SHP77 (cell line): ENCODE measurements around the gene LRRC27.

Experiments used
- DNase-seq, 2 experiments: peaks; one replicate each; lab custom pipeline; 2025; lab: John Stamatoyannopoulos, UW

LRRC27 gene

DNA sequence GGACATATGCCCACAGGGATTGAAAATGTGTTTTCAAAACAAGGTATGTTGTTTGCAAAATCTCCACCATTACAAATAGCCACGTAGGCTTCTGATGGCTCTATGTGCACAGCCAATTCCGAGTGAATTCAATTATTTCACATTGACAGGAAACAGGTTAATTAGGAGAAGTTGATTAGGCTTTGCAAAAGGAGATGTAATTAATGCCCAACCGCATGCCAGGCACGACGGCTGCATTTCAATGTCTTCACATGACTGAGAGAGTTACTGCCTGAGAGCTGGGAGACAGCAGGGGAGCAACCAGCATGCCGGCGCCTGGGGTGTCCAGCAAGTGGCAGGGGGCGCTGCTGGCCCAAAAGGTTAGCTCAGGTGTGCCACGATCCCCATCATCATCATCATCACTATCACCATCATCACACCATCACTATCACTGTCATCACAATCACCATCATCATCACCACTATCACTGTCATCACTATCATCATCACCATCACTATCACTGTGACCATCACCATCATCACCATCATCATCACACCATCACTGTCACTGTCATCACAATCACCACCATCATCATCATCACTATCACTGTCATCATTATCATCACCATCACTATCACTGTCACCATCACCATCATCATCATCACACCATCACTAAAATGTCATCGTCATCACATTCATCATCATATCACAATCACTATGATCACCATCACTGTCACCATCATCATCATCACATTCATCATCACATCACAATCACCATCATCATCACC, 95.2 kb downstream of the LRRC27 start:
- DNase-seq, result no peak

DNA sequence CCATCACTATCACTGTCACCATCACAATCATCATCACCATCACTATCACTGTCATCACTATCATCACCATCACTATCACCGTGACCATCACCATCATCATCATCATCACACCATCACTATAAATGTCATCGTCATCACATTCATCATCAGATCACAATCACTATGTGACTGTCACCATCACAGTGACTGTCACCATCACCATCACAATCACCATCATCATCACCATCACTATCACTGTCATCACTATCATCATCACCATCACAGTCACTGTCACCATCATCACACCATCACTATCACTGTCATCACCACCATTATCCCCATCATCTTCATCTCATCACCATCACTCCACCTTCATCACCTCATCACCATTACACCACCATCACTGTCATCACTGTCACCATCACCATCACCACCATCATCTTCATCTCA, 96.0 kb downstream of the LRRC27 start:
- DNase-seq, result no peak

DNA sequence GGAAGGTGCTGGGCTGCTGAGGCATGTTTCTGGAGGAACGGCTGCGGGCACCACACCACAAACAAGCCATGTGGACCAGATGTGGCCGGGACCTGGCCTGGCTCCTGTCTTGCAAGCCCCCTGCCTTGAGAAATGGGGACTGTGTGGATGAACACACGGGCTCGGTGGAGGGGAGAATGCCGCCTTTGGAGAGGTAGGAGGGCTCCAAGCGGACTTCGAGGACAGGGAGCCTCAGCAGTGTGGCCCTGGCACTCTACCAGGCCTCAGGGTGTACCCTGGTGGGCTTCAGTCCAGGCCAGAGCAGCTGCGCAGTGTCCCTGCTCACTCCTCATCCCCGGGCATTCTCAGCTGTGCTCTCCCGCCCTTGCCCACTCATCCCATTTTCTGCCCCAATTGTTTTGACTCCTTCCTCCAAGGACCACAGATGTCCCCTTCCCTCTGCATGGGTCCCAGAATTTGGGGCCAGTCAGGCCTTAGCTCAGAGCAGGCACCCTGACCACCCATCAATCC, 96.5 kb downstream of the LRRC27 start:
- no peak for DNase-seq
